Astrocyte of the cerebellum (primary cell): ENCODE data around the gene VSIG1.

ENCODE experiments used
- DNase-seq: peaks from one replicate; pipeline ENCODE4 v3.0.0-alpha.2; 2011; ENCODE audit warnings: low read depth
- H3K4me3 ChIP-seq: 2 replicates; pipeline ENCODE4 v1.5.1; 2011; ENCODE audit warnings: mild to moderate bottlenecking, low read depth, low read length, moderate library complexity
- CTCF ChIP-seq: IDR thresholded peaks from 2 replicates; pipeline ENCODE4 v1.5.1; 2012; ENCODE audit warnings: low read length, low read depth, moderate library complexity, mild to moderate bottlenecking; ENCODE audit errors: missing control alignments
- in situ Hi-C: cut with HindIII; loops from 2 replicates; pipeline ENCODE4 v1.10.0; 2017; ENCODE audit warnings: low sequenced_read_pairs

Gene VSIG1

GRCh38 chrX:108032944-108033343, 11.9 kb upstream of the VSIG1 start:
- no peak for DNase-seq
- no peak overlapping the region for H3K4me3 ChIP-seq
- no peak for TF ChIP-seq CTCF
- in situ Hi-C loops = no loop called here

- DNase-seq = no peak
- in situ Hi-C loops = no loop called here
- no peak for TF ChIP-seq CTCF
- no peak overlapping the region for H3K4me3 ChIP-seq
Measured at GRCh38 chrX:108033890-108034289, 11.0 kb upstream of the VSIG1 start.

GRCh38 chrX:108034725-108035124, 10.1 kb upstream of the VSIG1 start:
- TF ChIP-seq CTCF = no peak
- DNase-seq = no peak
- no peak overlapping the region for H3K4me3 ChIP-seq
- in situ Hi-C loops = no loop called here

- in situ Hi-C loops = no loop called here
- TF ChIP-seq CTCF = no peak
- no peak overlapping the region for H3K4me3 ChIP-seq
- DNase-seq = peak; percentile 9
Measured at GRCh38 chrX:108036298-108036973, 8.4 kb upstream of the VSIG1 start.

- TF ChIP-seq CTCF = no peak
- H3K4me3 ChIP-seq = no peak overlapping the region
- no peak for DNase-seq
- in situ Hi-C loops = no loop called here
Measured at GRCh38 chrX:108049649-108050048, 4.8 kb downstream of the VSIG1 start.

GRCh38 chrX:108053218-108053617, 8.4 kb downstream of the VSIG1 start:
- H3K4me3 ChIP-seq = no peak overlapping the region
- DNase-seq = no peak
- TF ChIP-seq CTCF = no peak
- in situ Hi-C loops = no loop called here
